ENCODE data around the gene SERHL2. TPM values are rescaled to one million over a fixed set of nuclear protein-coding genes. Genes with fewer than 3 reads are reported as not detected.
"Not testable (repeated sequence)": the region's sequence is repeated elsewhere in the genome, so short reads cannot be mapped to it uniquely, and the experiment has no call there.

The SERHL2 gene
- total and polyA plus RNA-seq, 8 donors, result 1.7 to 5.5 (median 4.1) TPM; not detected in 1

GRCh38 chr22:42577623-42578240, 24.0 kb downstream of the SERHL2 start:
- Histone ChIP-seq H3K4me3 (no peak overlapping the region), H3K9me3 (no peaks in the 10 kb centered on the region), H3K27me3 (no peaks in the 10 kb centered on the region), H3K36me3 (peaks cover 16 to 68% (median 61%) of the 10 kb centered on the region in 4 donors), H3K4me1 (peaks cover 5 to 16% (median 15%) of the 10 kb centered on the region in 4 donors), H3K27ac (no peak overlapping the region)
- 80 to 91% (median 85%) methylated on average over 7 to 15 of the region's 15 CpGs for WGBS, 5 donors
- TF ChIP-seq POLR2A (IDR thresholded peaks at IDR 0.05), result no peak
- no peak for TF ChIP-seq EP300 (IDR thresholded peaks at IDR 0.05)
- no peak for TF ChIP-seq CTCF (IDR thresholded peaks at IDR 0.05)
- TF ChIP-seq POLR2AphosphoS5 (IDR thresholded peaks at IDR 0.05), result no peak
- no peak for DNase-seq
- intact Hi-C loops (cut with DNase I; ENCODE audit: low total_unique reads), result no loop called here

- H3K27me3 ChIP-seq; H3K9me3 ChIP-seq; H3K4me3 ChIP-seq; H3K27ac ChIP-seq; intact Hi-C loops (cut with DNase I; ENCODE audit: low total_unique reads); DNase-seq: not testable (repeated sequence)
- 79 to 98% (median 84%) methylated on average over 2 to 3 of the region's 4 CpGs for WGBS, 5 donors
- Histone ChIP-seq H3K36me3 (peaks cover 29 to 70% (median 63%) of the 10 kb centered on the region in 4 donors), H3K4me1 (peaks cover 5 to 18% (median 15%) of the 10 kb centered on the region in 4 donors)
Measured at GRCh38 chr22:42580040-42580439, 26.3 kb downstream of the SERHL2 start.

GRCh38 chr22:42581194-42581761, 27.5 kb downstream of the SERHL2 start:
- H3K9me3 ChIP-seq; H3K27me3 ChIP-seq; intact Hi-C loops (cut with DNase I; ENCODE audit: low total_unique reads); DNase-seq: not testable (repeated sequence)
- 0% methylated on average over 5 to 13 of the region's 22 CpGs for WGBS, 5 donors
- Histone ChIP-seq H3K36me3 (peaks cover 42 to 72% (median 70%) of the 10 kb centered on the region in 4 donors), H3K4me3 (peak overlapping the region; percentile 71 to 94 (median 88)), H3K4me1 (peaks cover 5 to 18% (median 15%) of the 10 kb centered on the region in 4 donors), H3K27ac (peak overlapping the region in 4 of 5 donors; percentile 62 to 86 (median 78))

GRCh38 chr22:42581762-42582716, 28.3 kb downstream of the SERHL2 start:
- peak; percentile 80 to 95 for DNase-seq
- intact Hi-C loops (cut with DNase I; ENCODE audit: low total_unique reads), result no loop called here
- H3K27ac ChIP-seq, result peak overlapping the region; percentile 32 to 86 (median 73)
- 5 to 8% (median 7%) methylated on average over 37 to 64 of the region's 64 CpGs for WGBS, 5 donors
- TF ChIP-seq CTCF (IDR thresholded peaks at IDR 0.05) (no peak), POLR2AphosphoS5 (IDR thresholded peaks at IDR 0.05) (peak in 2 of 3 donors; percentile 57 to 79), EP300 (IDR thresholded peaks at IDR 0.05) (no peak), POLR2A (IDR thresholded peaks at IDR 0.05) (no peak)
- peak overlapping the region; percentile 71 to 94 (median 88) for H3K4me3 ChIP-seq
- H3K27me3 ChIP-seq, result no peaks in the 10 kb centered on the region
- peaks cover 5 to 18% (median 15%) of the 10 kb centered on the region in 4 donors for H3K4me1 ChIP-seq
- H3K36me3 ChIP-seq, result peaks cover 49 to 75% (median 73%) of the 10 kb centered on the region in 4 donors
- H3K9me3 ChIP-seq, result no peaks in the 10 kb centered on the region

- DNase-seq, result no peak
- WGBS, 5 donors, result 80 to 100% (median 92%) methylated on average over 1 of the region's 1 CpG
- no peaks in the 10 kb centered on the region for H3K27me3 ChIP-seq
- H3K9me3 ChIP-seq, result no peaks in the 10 kb centered on the region
- H3K4me3 ChIP-seq, result no peak overlapping the region
- H3K27ac ChIP-seq, result no peak overlapping the region
- peaks cover 54 to 75% (median 73%) of the 10 kb centered on the region in 4 donors for H3K36me3 ChIP-seq
- H3K4me1 ChIP-seq, result peaks cover 5 to 18% (median 15%) of the 10 kb centered on the region in 4 donors
- intact Hi-C loops (cut with DNase I; ENCODE audit: low total_unique reads), result no loop called here
- TF ChIP-seq EP300 (IDR thresholded peaks at IDR 0.05) (no peak), CTCF (IDR thresholded peaks at IDR 0.05) (no peak), POLR2AphosphoS5 (IDR thresholded peaks at IDR 0.05) (no peak), POLR2A (IDR thresholded peaks at IDR 0.05) (no peak)
Measured at GRCh38 chr22:42582987-42583386, 29.2 kb downstream of the SERHL2 start.
